HG02610 (cell line): ENCODE measurements around the gene PCDHGB3.

Experiments used
- ATAC-seq: cut with Tn5 transposase; IDR thresholded peaks from one replicate; pipeline ENCODE4 v1.9.1; 2021; ENCODE audit warnings: mild to moderate bottlenecking, moderate library complexity; ENCODE audit not compliant: unreplicated experiment

Gene PCDHGB3

DNA sequence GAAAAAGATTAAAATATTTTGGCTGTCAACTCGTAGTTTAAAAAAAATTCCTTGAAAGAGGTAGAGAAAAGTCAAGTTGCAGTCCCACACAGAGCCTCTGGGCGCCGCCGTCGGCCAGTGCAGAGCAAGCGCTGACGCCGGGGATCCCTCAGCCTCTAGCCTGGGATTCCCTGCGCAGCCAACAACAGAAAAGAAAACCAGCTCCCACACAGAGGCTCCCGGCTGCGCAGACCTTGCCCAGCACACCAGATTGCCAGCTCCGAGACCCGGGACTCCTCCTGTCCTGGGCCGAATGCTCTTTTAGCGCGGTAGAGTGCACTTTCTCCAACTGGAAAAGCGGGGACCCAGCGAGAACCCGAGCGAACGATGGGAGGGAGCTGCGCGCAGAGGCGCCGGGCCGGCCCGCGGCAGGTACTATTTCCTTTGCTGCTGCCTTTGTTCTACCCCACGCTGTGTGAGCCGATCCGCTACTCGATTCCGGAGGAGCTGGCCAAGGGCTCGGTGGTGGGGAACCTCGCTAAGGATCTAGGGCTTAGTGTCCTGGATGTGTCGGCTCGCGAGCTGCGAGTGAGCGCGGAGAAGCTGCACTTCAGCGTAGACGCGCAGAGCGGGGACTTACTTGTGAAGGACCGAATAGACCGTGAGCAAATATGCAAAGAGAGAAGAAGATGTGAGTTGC, 47.6 kb downstream of the PCDHGB3 start, which contains the start of gene PCDHGB7:
Gene PCDHGB7 (plus strand): TSS at position 184 of the 679 bp plus-strand sequence. CDS start 183 bp downstream, at position 367.
- peak; percentile 91 for ATAC-seq

GRCh38 chr5:141419074-141419880, 49.2 kb downstream of the PCDHGB3 start:
- ATAC-seq: no peak

GRCh38 chr5:141420855-141421488, 50.9 kb downstream of the PCDHGB3 start, which contains the start of gene PCDHGA11:
Gene PCDHGA11 (plus strand): TSS chr5:141421051. CDS start chr5:141421228, 177 bp downstream.
- ATAC-seq: peak; percentile 51

DNA sequence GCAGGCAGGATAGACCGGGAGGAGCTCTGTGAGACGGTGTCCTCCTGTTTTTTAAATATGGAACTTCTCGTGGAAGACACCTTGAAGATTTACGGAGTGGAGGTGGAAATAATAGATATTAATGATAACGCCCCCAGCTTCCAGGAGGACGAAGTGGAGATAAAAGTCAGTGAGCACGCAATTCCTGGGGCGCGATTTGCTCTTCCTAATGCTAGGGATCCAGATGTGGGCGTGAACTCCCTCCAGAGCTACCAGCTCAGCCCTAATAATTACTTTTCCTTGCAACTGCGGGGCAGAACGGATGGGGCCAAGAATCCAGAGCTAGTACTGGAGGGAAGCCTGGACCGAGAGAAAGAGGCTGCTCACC, 51.4 kb downstream of the PCDHGB3 start:
- no peak for ATAC-seq
